Left lung (tissue), 10 donors: ENCODE data around the gene SLC2A1. TPM values are rescaled to one million over a fixed set of nuclear protein-coding genes. Genes with fewer than 3 reads are reported as not detected.

ENCODE experiments used
- ATAC-seq: fragments of 200-7000 bp; cut with Tn5 transposase; one replicate; pipeline ENCODE4 v1.9.1; 2020; ENCODE audit warnings: moderate library complexity
- DNase-seq, 4 donors: peaks; one replicate each; pipeline ENCODE4 v3.0.0-alpha.2; 2013 to 2020
- H3K27ac ChIP-seq, 2 donors: fragments of 200-600 bp; sonication (generic) in 1 of 2; one replicate each; pipeline versions ENCODE4 v1.5.0 to v1.8.0; 2020 to 2021
- H3K27me3 ChIP-seq, 2 donors: fragments of 200-600 bp; sonication (generic) in 1 of 2; one replicate each; pipeline versions ENCODE4 v1.5.0 to v1.8.0; 2020 to 2021
- H3K36me3 ChIP-seq, 2 donors: fragments of 200-600 bp; sonication (generic) in 1 of 2; one replicate each; pipeline versions ENCODE4 v1.5.0 to v1.8.0; 2020 to 2021
- H3K4me1 ChIP-seq, 2 donors: fragments of 200-600 bp; one replicate each; pipeline ENCODE4 v1.8.0; 2021
- H3K4me3 ChIP-seq, 2 donors: fragments of 200-600 bp; sonication (generic) in 1 of 2; one replicate each; pipeline versions ENCODE4 v1.5.0 to v1.8.0; 2020 to 2021; ENCODE audit warnings: mild to moderate bottlenecking in 1 of 2
- H3K9me3 ChIP-seq, 2 donors: fragments of 200-600 bp; sonication (generic) in 1 of 2; one replicate each; pipeline versions ENCODE4 v1.5.0 to v1.8.0; 2020 to 2021
- intact Hi-C, 2 donors: fragments of 100-400 bp; cut with DNase I; formaldehyde crosslinking; loops; one replicate each; pipeline versions ENCODE4 v1.11.2 to v1.14.2; 2022
- polyA plus RNA-seq, 6 donors: library from polyadenylated mRNA; unstranded; fragments of 120-200 nt; gene quantifications; one replicate each; pipeline ENCODE4 v1.2.1, GENCODE V29; 2013; ENCODE audit not compliant: insufficient read length in 6 of 6
- total RNA-seq, 2 donors: library from RNA; stranded (reverse); fragmentation: NEBNext Ultra II Directional; extraction: Animal tissue kit (Norgen Biotek cat#: 25700); gene quantifications; one replicate each; pipeline ENCODE4 v1.2.1, GENCODE V29; 2021
- TF ChIP-seq, protein P1 (sequence below), 2 donors: fragments of 200-600 bp; sonication (generic) in 1 of 2; IDR thresholded peaks; one replicate each; pipeline versions ENCODE4 v1.5.0 to v1.8.0; 2021; ENCODE audit warnings: antibody characterized with exemption in 2 of 2
- donor health status: DM: no; HTN: yes; CAD: no.
- donor health status: DM: no; HTN: no; CAD: no.

Gene SLC2A1
- total and polyA plus RNA-seq, 8 donors, result 10.5 to 109 (median 48.0) TPM

DNA sequence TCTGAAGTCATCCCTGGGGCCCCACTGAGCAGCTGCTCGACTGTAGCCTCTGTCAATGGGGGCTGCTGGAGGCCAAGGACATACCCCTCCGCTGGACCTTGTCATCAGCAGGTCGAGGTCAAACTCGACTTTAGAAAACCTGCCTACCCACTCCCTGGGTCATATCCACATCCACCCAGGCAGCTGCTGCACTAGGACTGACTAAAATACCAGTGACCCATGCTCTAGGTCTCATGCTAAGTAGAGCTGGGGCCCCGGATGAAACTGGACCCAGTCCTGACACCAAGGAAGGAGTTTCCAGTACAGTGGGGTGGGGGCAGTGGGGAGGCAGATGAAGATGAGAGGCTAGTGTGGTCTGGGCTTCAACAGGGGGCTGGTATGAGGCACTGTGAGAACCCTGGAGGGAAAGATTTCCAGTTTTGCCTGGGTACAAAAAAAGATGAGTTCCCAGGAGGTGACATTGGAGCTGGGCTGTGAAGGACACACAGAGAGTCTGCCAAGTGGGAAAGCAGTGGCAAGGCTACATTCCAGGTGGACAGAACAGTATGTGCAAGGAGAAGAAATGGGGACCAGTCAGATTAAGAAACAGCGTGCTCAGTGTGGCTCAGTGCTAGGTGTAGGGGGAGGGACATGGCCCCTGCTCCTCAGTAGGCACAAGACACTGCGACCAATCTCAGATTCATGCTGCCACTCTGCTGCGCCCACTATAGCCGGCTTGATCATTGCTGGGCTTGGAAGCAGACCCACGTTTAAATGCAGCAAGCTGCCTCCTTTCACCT, 12.4 kb downstream of the SLC2A1 start:
- intact Hi-C loops, result no loop called here
- H3K27ac ChIP-seq, result no peak overlapping the region
- H3K27me3 ChIP-seq, result no peaks in the 10 kb centered on the region
- H3K9me3 ChIP-seq, result no peaks in the 10 kb centered on the region
- DNase-seq, result peak in 1 of 4 donors; percentile 9
- no peaks in the 10 kb centered on the region for H3K36me3 ChIP-seq
- peaks cover 39 to 51% of the 10 kb centered on the region in 2 donors for H3K4me1 ChIP-seq
- ATAC-seq, result no peak
- H3K4me3 ChIP-seq, result no peak overlapping the region
- TF ChIP-seq, protein P1, sequence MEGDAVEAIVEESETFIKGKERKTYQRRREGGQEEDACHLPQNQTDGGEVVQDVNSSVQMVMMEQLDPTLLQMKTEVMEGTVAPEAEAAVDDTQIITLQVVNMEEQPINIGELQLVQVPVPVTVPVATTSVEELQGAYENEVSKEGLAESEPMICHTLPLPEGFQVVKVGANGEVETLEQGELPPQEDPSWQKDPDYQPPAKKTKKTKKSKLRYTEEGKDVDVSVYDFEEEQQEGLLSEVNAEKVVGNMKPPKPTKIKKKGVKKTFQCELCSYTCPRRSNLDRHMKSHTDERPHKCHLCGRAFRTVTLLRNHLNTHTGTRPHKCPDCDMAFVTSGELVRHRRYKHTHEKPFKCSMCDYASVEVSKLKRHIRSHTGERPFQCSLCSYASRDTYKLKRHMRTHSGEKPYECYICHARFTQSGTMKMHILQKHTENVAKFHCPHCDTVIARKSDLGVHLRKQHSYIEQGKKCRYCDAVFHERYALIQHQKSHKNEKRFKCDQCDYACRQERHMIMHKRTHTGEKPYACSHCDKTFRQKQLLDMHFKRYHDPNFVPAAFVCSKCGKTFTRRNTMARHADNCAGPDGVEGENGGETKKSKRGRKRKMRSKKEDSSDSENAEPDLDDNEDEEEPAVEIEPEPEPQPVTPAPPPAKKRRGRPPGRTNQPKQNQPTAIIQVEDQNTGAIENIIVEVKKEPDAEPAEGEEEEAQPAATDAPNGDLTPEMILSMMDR (IDR thresholded peaks at IDR 0.05), result no peak

DNA sequence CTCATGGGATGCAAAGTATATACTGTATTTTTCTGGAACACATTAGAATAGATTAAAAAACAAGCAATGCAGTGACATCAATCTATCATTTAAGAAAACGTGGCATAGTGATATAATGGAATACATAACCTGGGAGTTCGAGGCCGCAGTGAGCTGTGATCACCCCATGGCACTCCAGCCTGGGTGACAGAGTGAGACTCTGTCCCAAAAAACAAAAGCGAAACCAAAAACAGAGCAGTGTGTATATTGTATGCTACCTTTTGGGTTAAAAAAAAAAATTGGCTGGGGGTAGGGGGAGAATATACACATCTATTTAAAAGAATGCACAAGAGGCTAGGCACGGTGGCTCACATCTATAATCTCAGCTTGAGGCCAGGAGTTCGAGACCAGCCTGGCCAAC, 13.5 kb downstream of the SLC2A1 start:
- Histone ChIP-seq H3K4me3 (no peak overlapping the region), H3K36me3 (no peaks in the 10 kb centered on the region), H3K27ac (no peak overlapping the region), H3K4me1 (peaks cover 50 to 63% of the 10 kb centered on the region in 2 donors), H3K27me3 (no peaks in the 10 kb centered on the region), H3K9me3 (no peaks in the 10 kb centered on the region)
- TF ChIP-seq, protein P1 (IDR thresholded peaks at IDR 0.05), result no peak
- DNase-seq, result no peak
- ATAC-seq, result no peak
- intact Hi-C loops, result no loop called here

DNA sequence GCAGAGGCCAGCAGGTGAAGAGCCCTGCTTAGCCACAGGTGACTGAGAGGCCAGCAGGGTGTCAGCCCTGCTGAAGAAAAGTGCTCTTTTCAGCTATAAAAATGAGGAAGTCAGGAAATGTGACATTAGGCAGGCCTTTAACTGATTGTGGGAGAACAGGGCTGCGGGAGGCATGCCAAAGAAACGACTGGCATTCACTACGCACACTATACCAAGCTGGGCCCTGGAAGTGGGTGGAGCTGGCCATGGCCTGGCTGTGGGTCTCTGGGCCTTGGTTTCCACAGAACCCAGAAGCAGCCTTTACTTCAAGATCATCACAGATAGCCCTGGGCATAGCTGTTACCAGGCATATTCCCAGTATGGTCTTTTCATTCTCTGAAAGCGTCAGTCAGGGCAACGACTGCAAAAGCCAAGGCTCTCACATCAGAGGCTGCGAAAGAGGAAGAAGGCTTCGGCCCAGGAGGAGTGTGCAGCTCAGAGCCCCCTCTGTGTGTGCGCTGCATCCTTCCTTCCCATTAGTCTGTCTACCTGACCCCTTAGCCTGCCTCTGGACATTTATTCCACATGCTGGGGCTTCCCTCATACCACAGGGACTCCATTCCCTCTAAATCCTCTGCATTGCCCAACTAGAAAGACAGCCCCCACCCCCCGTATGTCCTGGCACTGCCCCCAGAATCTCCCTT, 14.3 kb downstream of the SLC2A1 start:
- DNase-seq, result peak in 2 of 4 donors; percentile 54 to 78
- peak overlapping the region; percentile 16 to 34 for H3K27ac ChIP-seq

DNA sequence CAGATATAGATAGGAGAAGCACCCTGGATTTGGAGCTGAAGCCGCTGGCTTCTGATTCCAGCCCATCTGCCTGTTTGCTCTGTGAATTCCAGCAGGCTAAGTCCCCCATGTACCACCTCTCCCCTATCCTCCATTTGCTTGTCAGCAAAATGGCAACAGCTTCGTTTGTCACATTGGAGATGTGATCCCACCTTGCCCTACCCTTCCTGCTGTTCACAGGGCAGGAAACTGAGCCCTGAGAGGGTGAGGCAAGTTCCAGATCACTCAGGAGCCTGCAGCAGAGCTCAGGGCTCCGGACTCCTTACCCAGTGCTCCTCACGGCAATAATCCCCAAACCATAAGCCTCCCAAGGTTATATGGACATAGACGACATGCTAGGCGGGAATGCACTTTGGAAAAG, 14.9 kb downstream of the SLC2A1 start:
- H3K4me1 ChIP-seq, result peaks cover 48 to 68% of the 10 kb centered on the region in 2 donors

More for the DNA sequence above, 14.3 kb downstream of the SLC2A1 start:
- Histone ChIP-seq H3K36me3 (no peaks in the 10 kb centered on the region), H3K27me3 (no peaks in the 10 kb centered on the region), H3K9me3 (no peaks in the 10 kb centered on the region), H3K4me3 (no peak overlapping the region), H3K4me1 (peaks cover 49 to 66% of the 10 kb centered on the region in 2 donors)
- intact Hi-C loops, result no loop called here
- ATAC-seq, result peak; percentile 29
- TF ChIP-seq, protein P1 (IDR thresholded peaks at IDR 0.05), result no peak

More for the DNA sequence above, 14.9 kb downstream of the SLC2A1 start:
- Histone ChIP-seq H3K27me3 (no peaks in the 10 kb centered on the region), H3K27ac (peak overlapping the region; percentile 16 to 34), H3K36me3 (no peaks in the 10 kb centered on the region), H3K4me3 (no peak overlapping the region), H3K9me3 (no peaks in the 10 kb centered on the region)
- no peak for DNase-seq
- no peak for ATAC-seq
- TF ChIP-seq, protein P1 (IDR thresholded peaks at IDR 0.05), result no peak
- intact Hi-C loops, result no loop called here
